ENCODE measurements around the gene NFIB. TPM values are rescaled to one million over a fixed set of nuclear protein-coding genes. Genes with fewer than 3 reads are reported as not detected.

Gene NFIB
- total RNA-seq, 1 experiment from 2014 or later: 14.3 TPM

GRCh38 chr9:14347406-14348122 lies 33.6 kb upstream of the NFIB start:
- H3K9ac ChIP-seq (ENCODE audit: extremely low read depth, insufficient read length, low read length): peak overlapping the region; percentile 28
- H2BK120ac ChIP-seq (ENCODE audit: low read depth, low read length, poor library complexity, severe bottlenecking): no peak overlapping the region
- Mint-ChIP-seq H3K27me3 (ENCODE audit: low read depth) (peaks cover 75% of the 10 kb centered on the region), H3K9me3 (no peaks in the 10 kb centered on the region), H3K4me1 (peaks cover 37 to 39% of the 10 kb centered on the region in 2 experiments), H3K4me3 (no peak overlapping the region), H3K27ac (peak overlapping the region in 1 of 3 experiments; percentile 70; a peak in 1 of 7 replicates), H3K36me3 (ENCODE audit: insufficient read depth in 1 of 3, low read depth in 3 of 3) (no peaks in the 10 kb centered on the region)
- no peaks in the 10 kb centered on the region for H3K79me1 ChIP-seq (ENCODE audit: insufficient read depth, low read depth, low read length, poor library complexity, severe bottlenecking)
- DNase-seq: peak; percentile 75
- peaks cover 40% of the 10 kb centered on the region for H3K27me3 ChIP-seq (ENCODE audit: insufficient read depth, low read length)
- peaks cover 53% of the 10 kb centered on the region for H3K23me2 ChIP-seq (ENCODE audit: insufficient read length, low read depth, low read length, poor library complexity, severe bottlenecking)
- no peak overlapping the region for H2AFZ ChIP-seq (ENCODE audit: low read length)
- no peak overlapping the region for H4K91ac ChIP-seq (ENCODE audit: insufficient read length, low read depth, low read length)
- no peak overlapping the region for H3K27ac ChIP-seq (ENCODE audit: insufficient read length, low read depth, low read length)
- no CpG with 5 or more reads among the region's 53 CpGs for WGBS (ENCODE audit: extremely low coverage, insufficient read length, low lambda C conversion rate)
- H3K4ac ChIP-seq (ENCODE audit: low read depth, low read length): no peak overlapping the region
- H2BK20ac ChIP-seq (ENCODE audit: low read depth, low read length, poor library complexity, severe bottlenecking): no peak overlapping the region
- H3K9me3 ChIP-seq (ENCODE audit: control insufficient read depth, low read depth, low read length): no peaks in the 10 kb centered on the region
- no peak overlapping the region for H3K23ac ChIP-seq (ENCODE audit: insufficient read length, low read depth, low read length)
- H3K4me1 ChIP-seq (ENCODE audit: insufficient read depth, low read length): no peaks in the 10 kb centered on the region; the same call in 1 of the 2 replicates
- no peak overlapping the region for H2BK12ac ChIP-seq (ENCODE audit: insufficient read length, low read depth, low read length)
- no peaks in the 10 kb centered on the region for H3K79me2 ChIP-seq (ENCODE audit: insufficient read depth, low read length)
- no peak overlapping the region for H2BK5ac ChIP-seq (ENCODE audit: insufficient read length, low read length)
- H3K18ac ChIP-seq (ENCODE audit: insufficient read length, low read depth, low read length): no peak overlapping the region
- no peak for TF ChIP-seq CTCF (conservative IDR thresholded peaks at IDR 0.05)
- H3K56ac ChIP-seq (ENCODE audit: insufficient read length, low read depth, low read length): no peak overlapping the region
- no peak overlapping the region for H4K5ac ChIP-seq (ENCODE audit: insufficient read length, low read depth, low read length)
- peak overlapping the region; percentile 53 for H3K4me2 ChIP-seq (ENCODE audit: insufficient read depth, insufficient read length, low read length)
- no peak overlapping the region for H2BK15ac ChIP-seq (ENCODE audit: low read depth, low read length)
- H4K8ac ChIP-seq (replicated peaks; ENCODE audit: insufficient read length, low read depth, low read length): no peak overlapping the region
- no peak overlapping the region for H2AK5ac ChIP-seq (ENCODE audit: insufficient read length, low read length)
- no peak overlapping the region for H3K14ac ChIP-seq (ENCODE audit: insufficient read depth, low read length)
- no peaks in the 10 kb centered on the region for H4K20me1 ChIP-seq (ENCODE audit: control insufficient read depth, insufficient read depth, insufficient read length)
- no peak overlapping the region for H3T11ph ChIP-seq (ENCODE audit: low read length)

Data from H9 (cell line).